GM18951 (cell line): Measurements from ENCODE around the gene CCDC167.
"Not testable (repeated sequence)": the region's sequence is repeated elsewhere in the genome, so short reads cannot be mapped to it uniquely, and the experiment has no call there.

Source experiments
- POLR2A ChIP-seq: IDR thresholded peaks from 4 replicates; pipeline ENCODE4 v1.6.1; 2011; ENCODE audit warnings: mild to moderate bottlenecking; ENCODE audit not compliant: insufficient read length, insufficient read depth; ENCODE audit errors: extremely low read depth
- in situ Hi-C: fragments of 300-500 bp; cut with MboI; formaldehyde crosslinking; loops from one replicate; pipeline ENCODE4 v1.12.0; 2022; ENCODE audit warnings: low sequenced_read_pairs, mixed read lengths, inconsistent platforms; ENCODE audit not compliant: unreplicated experiment

CCDC167 gene

GRCh38 chr6:37512400-37513011 lies 12.8 kb upstream of the CCDC167 start:
- no peak for TF ChIP-seq POLR2A
- in situ Hi-C loops = no loop called here

- no peak for TF ChIP-seq POLR2A
- in situ Hi-C loops = no loop called here
These were observed 12.3 kb upstream of the CCDC167 start for GRCh38 chr6:37511910-37512399.

GRCh38 chr6:37511201-37511600 lies 11.5 kb upstream of the CCDC167 start:
- no peak for TF ChIP-seq POLR2A
- in situ Hi-C loops = no loop called here

- in situ Hi-C loops = no loop called here
- TF ChIP-seq POLR2A = no peak
These were observed 8.2 kb upstream of the CCDC167 start for GRCh38 chr6:37507690-37508421.

GRCh38 chr6:37507077-37507476 lies 7.4 kb upstream of the CCDC167 start:
- in situ Hi-C loops = no loop called here
- no peak for TF ChIP-seq POLR2A

GRCh38 chr6:37506479-37506878 lies 6.8 kb upstream of the CCDC167 start:
- no peak for TF ChIP-seq POLR2A
- in situ Hi-C loops = no loop called here

GRCh38 chr6:37504024-37504423 lies 4.3 kb upstream of the CCDC167 start:
- TF ChIP-seq POLR2A = no peak
- in situ Hi-C loops = no loop called here

GRCh38 chr6:37503309-37503965 lies 3.7 kb upstream of the CCDC167 start:
- in situ Hi-C loops = no loop called here

GRCh38 chr6:37502703-37503291 lies 3.1 kb upstream of the CCDC167 start:
- no peak for TF ChIP-seq POLR2A
- in situ Hi-C loops = no loop called here

More at GRCh38 chr6:37503309-37503965, 3.7 kb upstream of the CCDC167 start:
- no peak for TF ChIP-seq POLR2A

- in situ Hi-C loops = no loop called here
- no peak for TF ChIP-seq POLR2A
These were observed 2.2 kb upstream of the CCDC167 start for GRCh38 chr6:37501632-37502491.

GRCh38 chr6:37500904-37501303 lies 1.2 kb upstream of the CCDC167 start:
- in situ Hi-C loops = not testable (repeated sequence)

GRCh38 chr6:37500294-37500608 lies 558 bp upstream of the CCDC167 start:
- in situ Hi-C loops = no loop called here
- TF ChIP-seq POLR2A = no peak
